H1 (cell line): ENCODE data around the gene LRCH1. TPM values are rescaled to one million over a fixed set of nuclear protein-coding genes. Genes with fewer than 3 reads are reported as not detected.

Experiments used
- CTCF ChIA-PET: fragments of 300-600 bp; sonication (Branson Sonifier 250); formaldehyde crosslinking; loops from one replicate; lab custom pipeline; 2021; ENCODE audit not compliant: partially characterized antibody; lab: Charles Lee
- POLR2A ChIA-PET: fragments of 300-600 bp; sonication (Branson Sonifier 250); formaldehyde crosslinking; loops from one replicate; lab custom pipeline; 2021; ENCODE audit warnings: inconsistent platforms; ENCODE audit not compliant: partially characterized antibody; lab: Charles Lee
- DNase-seq, 2 experiments: peaks; one replicate each; pipeline versions ENCODE4 v3.0.0 to v3.0.0-alpha.2; 2010 to 2022; ENCODE audit warnings: low spot score in 2 of 2, low read depth in 1 of 2, mixed read lengths in 1 of 2
- FAIRE-seq: peaks from 2 replicates; lab custom pipeline; 2011; peaks lifted over from hg19 to GRCh38; lab: Jason Lieb, UNC
- H2AFZ ChIP-seq: 2 replicates; pipeline ENCODE4 v1.8.1; 2012; ENCODE audit warnings: low read length, inconsistent platforms
- H2AK5ac ChIP-seq: 2 replicates; pipeline ENCODE4 v1.6.1; 2013; ENCODE audit warnings: low read depth, low read length
- H2BK120ac ChIP-seq: replicated peaks from 2 replicates; pipeline ENCODE3; 2013; ENCODE audit warnings: low read depth, low read length, inconsistent platforms
- H2BK12ac ChIP-seq: 2 replicates; pipeline ENCODE4 v1.6.1; 2013; ENCODE audit warnings: low read depth, low read length
- H2BK15ac ChIP-seq: 2 replicates; pipeline ENCODE4 v1.6.1; 2013; ENCODE audit warnings: low read length
- H2BK20ac ChIP-seq: 2 replicates; pipeline ENCODE4 v1.6.1; 2013; ENCODE audit warnings: low read length
- H2BK5ac ChIP-seq: 2 replicates; pipeline ENCODE4 v1.6.1; 2013; ENCODE audit warnings: low read depth, low read length
- H3K14ac ChIP-seq: 2 replicates; pipeline ENCODE4 v1.6.1; 2013; ENCODE audit warnings: inconsistent platforms; ENCODE audit not compliant: insufficient read length
- H3K18ac ChIP-seq: 2 replicates; pipeline ENCODE4 v1.6.1; 2013; ENCODE audit warnings: low read length; ENCODE audit errors: extremely low read depth
- H3K23ac ChIP-seq: 2 replicates; pipeline ENCODE4 v1.6.1; 2013; ENCODE audit warnings: inconsistent platforms; ENCODE audit not compliant: insufficient read length
- H3K23me2 ChIP-seq: 2 replicates; pipeline ENCODE4 v1.6.1; 2013; ENCODE audit warnings: low read depth, low read length
- H3K27ac ChIP-seq: 2 replicates; pipeline ENCODE4 v1.6.1; 2011; ENCODE audit warnings: low read depth, low read length, inconsistent platforms
- H3K27me3 ChIP-seq, 4 experiments: replicated peaks in 1 of 4; 1 replicate in 1 of 4; 2 replicates in 3 of 4; pipeline versions ENCODE4 v1.6.1 to v1.8.1; 2011 to 2013; ENCODE audit warnings: low read length in 3 of 4, mild to moderate bottlenecking in 3 of 4, inconsistent platforms in 2 of 4, mixed read lengths in 2 of 4, moderate library complexity in 1 of 4; ENCODE audit not compliant: control insufficient read depth in 3 of 4, insufficient read depth in 3 of 4; ENCODE audit errors: extremely low read depth in 1 of 4
- H3K36me3 ChIP-seq, 4 experiments: 2 replicates each; pipeline versions ENCODE4 v1.6.1 to v1.8.1; 2011 to 2013; ENCODE audit warnings: mild to moderate bottlenecking in 4 of 4, low read length in 3 of 4, moderate library complexity in 2 of 4, control low read depth in 1 of 4, inconsistent platforms in 1 of 4; ENCODE audit not compliant: insufficient read depth in 4 of 4, control insufficient read depth in 2 of 4
- H3K4ac ChIP-seq: replicated peaks from 2 replicates; pipeline ENCODE3; 2013; ENCODE audit warnings: low read length, low read depth, mixed read lengths, inconsistent platforms; ENCODE audit not compliant: insufficient read length
- H3K4me1 ChIP-seq, 4 experiments: replicated peaks in 1 of 4; 1 replicate in 1 of 4; 2 replicates in 3 of 4; pipeline versions ENCODE4 v1.6.1 to v1.8.1; 2011 to 2013; ENCODE audit warnings: low read length in 3 of 4, inconsistent platforms in 2 of 4, mixed read lengths in 1 of 4; ENCODE audit not compliant: insufficient read depth in 4 of 4, control insufficient read depth in 3 of 4
- H3K4me2 ChIP-seq, 2 experiments: 2 replicates each; pipeline versions ENCODE4 v1.6.1 to v1.8.1; 2011 to 2013; ENCODE audit warnings: low read depth in 2 of 2, low read length in 2 of 2, control low read depth in 1 of 2, inconsistent platforms in 1 of 2, mild to moderate bottlenecking in 1 of 2; ENCODE audit not compliant: insufficient read depth in 1 of 2
- H3K4me3 ChIP-seq, 4 experiments: fragments of 200-600, 300-600 bp in 1 of 4; sonication (generic), shearing (Covaris generic), sonication (Bioruptor Twin) in 1 of 4; 2 replicates each; pipeline versions ENCODE4 v1.5.1 to v1.8.1; 2011 to 2016; ENCODE audit warnings: low read length in 4 of 4, low read depth in 3 of 4, control low read depth in 2 of 4, inconsistent platforms in 2 of 4, mild to moderate bottlenecking in 2 of 4, mixed read lengths in 1 of 4, moderate library complexity in 1 of 4; ENCODE audit not compliant: insufficient read depth in 2 of 4; ENCODE audit errors: extremely low read depth in 1 of 4
- H3K56ac ChIP-seq: replicated peaks from 2 replicates; pipeline ENCODE3; 2013; ENCODE audit warnings: low read depth, mild to moderate bottlenecking, mixed read lengths, low read length, inconsistent platforms; ENCODE audit not compliant: insufficient read length
- H3K79me1 ChIP-seq: 2 replicates; pipeline ENCODE4 v1.6.1; 2013; ENCODE audit warnings: low read depth, low read length, control low read depth
- H3K79me2 ChIP-seq, 2 experiments: 2 replicates each; pipeline versions ENCODE4 v1.6.1 to v1.8.1; 2012 to 2013; ENCODE audit warnings: low read length in 2 of 2, mild to moderate bottlenecking in 2 of 2, inconsistent platforms in 1 of 2; ENCODE audit not compliant: insufficient read depth in 2 of 2, control insufficient read depth in 1 of 2
- H3K9ac ChIP-seq, 4 experiments: replicated peaks in 1 of 4; 1 replicate in 1 of 4; 2 replicates in 3 of 4; pipeline versions ENCODE4 v1.6.1 to v1.8.1; 2011 to 2013; ENCODE audit warnings: low read depth in 3 of 4, low read length in 3 of 4, control low read depth in 2 of 4, mild to moderate bottlenecking in 2 of 4, moderate library complexity in 2 of 4, inconsistent platforms in 1 of 4; ENCODE audit errors: extremely low read depth in 1 of 4
- H3K9me3 ChIP-seq, 2 experiments: 2 replicates each; pipeline versions ENCODE4 v1.6.1 to v1.8.1; 2012 to 2013; ENCODE audit warnings: mild to moderate bottlenecking in 2 of 2, moderate library complexity in 2 of 2, control low read depth in 1 of 2, inconsistent platforms in 1 of 2, low read depth in 1 of 2, low read length in 1 of 2, mixed read lengths in 1 of 2; ENCODE audit not compliant: insufficient read depth in 2 of 2
- H4K20me1 ChIP-seq, 2 experiments: replicated peaks in 1 of 2; 2 replicates each; pipeline versions ENCODE3 to v1.8.1; 2011 to 2013; ENCODE audit warnings: inconsistent platforms in 2 of 2, low read length in 2 of 2, mild to moderate bottlenecking in 1 of 2; ENCODE audit not compliant: insufficient read depth in 2 of 2, control insufficient read depth in 1 of 2
- H4K5ac ChIP-seq: 2 replicates; pipeline ENCODE4 v1.6.1; 2013; ENCODE audit warnings: low read length, low read depth, mixed read lengths, inconsistent platforms; ENCODE audit not compliant: insufficient read length
- H4K8ac ChIP-seq: 2 replicates; pipeline ENCODE4 v1.8.0; 2013; ENCODE audit warnings: mild to moderate bottlenecking, moderate library complexity, low read length, inconsistent platforms; ENCODE audit not compliant: insufficient read depth; ENCODE audit errors: extremely low read depth
- H4K91ac ChIP-seq: replicated peaks from 2 replicates; pipeline ENCODE3; 2013; ENCODE audit warnings: low read length, mixed read lengths, inconsistent platforms; ENCODE audit not compliant: insufficient read length
- CBX5 ChIP-seq: fragments of 300-800, 300-1000 bp; sonication (generic); IDR thresholded peaks from 2 replicates; pipeline ENCODE4 v1.7.1; 2016; ENCODE audit warnings: antibody characterized with exemption, low read length, low read depth
- EGR1 ChIP-seq: IDR thresholded peaks from 2 replicates; pipeline ENCODE4 v1.6.1; 2011; ENCODE audit warnings: low read depth, low read length, borderline replicate concordance
- EP300 ChIP-seq, 2 experiments: IDR thresholded peaks; 1 replicate in 1 of 2; 2 replicates in 1 of 2; pipeline ENCODE4 v1.6.1; 2011 to 2012; ENCODE audit warnings: low read depth in 2 of 2, low read length in 2 of 2, mild to moderate bottlenecking in 2 of 2, borderline replicate concordance in 1 of 2, inconsistent platforms in 1 of 2, moderate library complexity in 1 of 2
- JUN ChIP-seq: IDR thresholded peaks from 2 replicates; pipeline ENCODE4 v1.6.1; 2011; ENCODE audit warnings: low read depth, mild to moderate bottlenecking, improper control_type of control experiment, low read length
- NRF1 ChIP-seq: IDR thresholded peaks from 2 replicates; pipeline ENCODE4 v1.6.1; 2011; ENCODE audit warnings: mild to moderate bottlenecking, low read depth, low read length, improper control_type of control experiment
- PHF8 ChIP-seq: fragments of 200-600 bp; sonication (generic); conservative IDR thresholded peaks from 2 replicates; pipeline ENCODE4 v1.7.1; 2012; ENCODE audit warnings: low read depth, mild to moderate bottlenecking, inconsistent platforms, low read length, moderate library complexity
- POU5F1 ChIP-seq: IDR thresholded peaks from 2 replicates; pipeline ENCODE4 v1.6.1; 2011; ENCODE audit warnings: low read depth, mild to moderate bottlenecking, low read length, moderate library complexity
- RNF2 ChIP-seq: fragments of 200-900, 300-1000 bp; sonication (generic); IDR thresholded peaks from 2 replicates; pipeline ENCODE4 v1.7.1; 2016; ENCODE audit warnings: borderline replicate concordance, low read depth, mild to moderate bottlenecking, antibody characterized with exemption, low read length; ENCODE audit not compliant: poor library complexity, severe bottlenecking; ENCODE audit errors: missing control alignments
- SIX5 ChIP-seq: IDR thresholded peaks from 2 replicates; pipeline ENCODE4 v1.6.1; 2011; ENCODE audit warnings: mild to moderate bottlenecking, low read depth, low read length
- SP1 ChIP-seq: IDR thresholded peaks from 2 replicates; pipeline ENCODE4 v1.6.1; 2011; ENCODE audit warnings: low read depth, low read length
- SP2 ChIP-seq: IDR thresholded peaks from 2 replicates; pipeline ENCODE4 v1.6.1; 2012; ENCODE audit warnings: mild to moderate bottlenecking, low read length, inconsistent platforms
- YY1 ChIP-seq: IDR thresholded peaks from 2 replicates; pipeline ENCODE4 v1.6.1; 2011; ENCODE audit warnings: low read depth, mild to moderate bottlenecking, low read length
- WGBS, 2 experiments: shearing (Covaris generic) in 1 of 2; methylation state at CpG; one replicate each; pipeline versions ENCODE4 v1.1.6 to v1.1.7; 2013 to 2015; ENCODE audit warnings: low lambda C conversion rate in 2 of 2, mixed read lengths in 2 of 2, inconsistent platforms in 1 of 2, low coverage in 1 of 2, missing lambda C conversion rate in 1 of 2; ENCODE audit not compliant: insufficient replicate concordance in 2 of 2, insufficient coverage in 1 of 2, insufficient read length in 1 of 2; ENCODE audit errors: extremely low coverage in 1 of 2, missing lambda C conversion rate in 1 of 2; 5-methylcytosine and 5-hydroxymethylcytosine counted together
- polyA plus RNA-seq, 7 experiments: library from polyadenylated mRNA; depleted of rRNA in 3 of 7; stranded (reverse) in 5 of 7; unstranded in 2 of 7; fragments of >200 nt in 5 of 7; fragments of 200-250 nt in 2 of 7; gene quantifications; 1 replicate in 5 of 7; 2 replicates in 1 of 7; 4 replicates in 1 of 7; pipeline versions ENCODE4 v1.2.1 to v1.2.3, GENCODE V29; 2011 to 2013; ENCODE audit warnings: missing spikeins in 2 of 7, mixed read lengths in 2 of 7
- total RNA-seq: library from RNA; stranded (reverse); fragmentation: NEBNext Ultra II Directional; extraction: Animal tissue kit (Norgen Biotek cat#: 25700); gene quantifications from 2 replicates; pipeline ENCODE4 v1.2.1, GENCODE V29; 2021

The LRCH1 gene
- total and polyA plus RNA-seq, 2 of the 8 experiments (the other 6 are each of a cell fraction or from before 2014, with no cell fraction given): 3.0 to 10.1 TPM

DNA sequence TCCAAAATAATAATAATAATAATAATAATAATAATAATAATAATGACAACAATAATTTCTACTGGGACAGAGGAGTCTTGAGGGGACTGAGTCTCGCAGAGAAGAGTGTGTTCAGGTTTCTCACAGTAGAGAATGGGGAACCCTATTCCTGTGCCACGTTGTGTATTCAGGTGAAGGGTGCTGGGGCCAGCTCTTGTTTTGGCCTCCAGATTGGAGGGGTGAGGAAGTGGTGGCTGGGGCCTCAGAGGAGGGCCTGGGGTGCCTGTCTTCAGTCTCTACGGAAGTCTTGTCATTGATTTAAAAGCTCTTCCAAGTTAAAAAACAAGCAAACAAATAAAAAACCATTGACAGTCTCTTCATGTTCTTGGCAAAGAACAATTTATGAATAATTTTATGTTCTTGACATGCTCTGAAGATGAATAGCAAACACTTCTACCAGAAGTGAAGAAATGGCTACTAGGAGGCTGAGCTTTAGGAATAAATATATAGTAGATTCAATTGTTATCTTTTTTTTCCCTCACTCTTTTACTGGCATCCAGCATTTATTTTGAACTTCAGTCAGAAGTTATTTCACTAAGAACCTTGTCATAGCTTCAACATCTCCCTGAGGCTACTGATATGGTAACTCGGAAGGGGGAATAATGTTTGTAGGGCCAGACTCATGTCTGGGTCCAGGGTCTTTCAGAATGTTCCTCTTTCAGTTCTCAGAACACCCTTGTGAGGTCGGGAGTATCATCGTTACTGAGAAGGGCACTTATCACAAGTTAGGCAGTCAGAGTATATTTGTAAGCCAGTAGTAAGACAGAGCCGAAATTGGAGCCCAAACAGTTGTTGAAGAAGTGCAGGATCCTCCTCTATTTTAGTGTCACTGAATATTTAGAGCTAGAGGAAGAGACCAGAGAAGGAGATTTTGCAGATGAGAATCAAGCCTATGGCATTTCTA is 13.1 kb downstream of the LRCH1 start:
- Histone ChIP-seq H2AK5ac (no peak overlapping the region), H3K79me1 (no peaks in the 10 kb centered on the region; the same call in 1 of the 2 replicates), H2AFZ (no peak overlapping the region), H3K4me1 (peaks cover 0 to 2% (median 0%) of the 10 kb centered on the region in 4 experiments; a peak in 2 of 7 replicates), H3K4me3 (no peak overlapping the region), H3K27ac (no peak overlapping the region), H4K91ac (no peak overlapping the region), H2BK5ac (no peak overlapping the region), H2BK20ac (no peak overlapping the region), H2BK120ac (no peak overlapping the region), H4K8ac (no peak overlapping the region), H3K4ac (no peak overlapping the region), H3K9me3 (no peaks in the 10 kb centered on the region), H3K23me2 (no peaks in the 10 kb centered on the region), H3K23ac (no peak overlapping the region), H3K36me3 (no peaks in the 10 kb centered on the region), H3K56ac (no peak overlapping the region), H3K79me2 (peaks cover 8 to 44% of the 10 kb centered on the region in 2 experiments; a peak in 3 of 4 replicates), H3K18ac (no peak overlapping the region), H2BK15ac (no peak overlapping the region), H4K20me1 (peaks cover 2% of the 10 kb centered on the region in 2 experiments), H4K5ac (no peak overlapping the region), H2BK12ac (no peak overlapping the region), H3K4me2 (no peak overlapping the region), H3K27me3 (no peaks in the 10 kb centered on the region), H3K9ac (no peak overlapping the region), H3K14ac (no peak overlapping the region)
- DNase-seq: no peak
- ChIA-PET POLR2A (no interaction called here), CTCF (interaction anchor here (0.6 to 1.9 kb wide), 7 partner anchors 10 to 155 kb away, joined by 3 to 8 read pairs (median 3); no protein-coding TSS in a partner anchor)
- FAIRE-seq: no peak
- WGBS, 2 experiments: 86% methylated on average over 7 of the region's 7 CpGs; no CpG with 5 or more reads in 1 of the 2 experiments
- TF ChIP-seq RNF2 (no peak), SP2 (no peak), SIX5 (no peak), EP300 (IDR thresholded peaks at IDR 0.05; ENCODE audit: borderline replicate concordance in 1 of 2, low read depth in 2 of 2, low read length in 2 of 2) (no peak), PHF8 (no peak), YY1 (no peak), JUN (no peak), NRF1 (no peak), CBX5 (no peak), SP1 (no peak), EGR1 (no peak), POU5F1 (no peak)
